SK-N-MC (cell line): ENCODE measurements around the gene GLUL.

Source experiments
- DNase-seq: peaks from one replicate; pipeline ENCODE4 v3.0.0-alpha.2; 2011; ENCODE audit warnings: low read depth, low spot score
- H3K27ac ChIP-seq: fragments of 200-600 bp; sonication (generic); 2 replicates; pipeline ENCODE4 v1.5.1; 2016; ENCODE audit warnings: mixed run types
- H3K36me3 ChIP-seq: fragments of 200-600 bp; sonication (generic); 2 replicates; pipeline ENCODE4 v1.6.1; 2017; ENCODE audit warnings: antibody characterized with exemption, low read length, mixed read lengths; ENCODE audit not compliant: insufficient read depth
- H3K4me3 ChIP-seq: fragments of 200-600 bp; sonication (generic); 2 replicates; pipeline ENCODE4 v1.5.1; 2016
- H3K9ac ChIP-seq: fragments of 200-600 bp; sonication (generic); 2 replicates; pipeline ENCODE4 v1.8.0; 2017; ENCODE audit warnings: mixed run types, mixed read lengths; ENCODE audit not compliant: insufficient read length
- H3K9me3 ChIP-seq: fragments of 200-600 bp; sonication (generic); 2 replicates; pipeline ENCODE4 v1.6.1; 2017; ENCODE audit warnings: low read depth, mild to moderate bottlenecking, antibody characterized with exemption, low read length, moderate library complexity, mixed read lengths
- EZH2 ChIP-seq: fragments of 200-600 bp; sonication (generic); IDR thresholded peaks from one replicate; pipeline ENCODE4 v1.6.1; 2017; ENCODE audit warnings: antibody characterized with exemption
- FOXP2 ChIP-seq: optimal IDR thresholded peaks from 2 replicates; pipeline ENCODE3; 2011; ENCODE audit warnings: mild to moderate bottlenecking, moderate library complexity; ENCODE audit not compliant: insufficient read depth; ENCODE audit errors: extremely low read length, control extremely low read depth
- POLR2AphosphoS5 ChIP-seq: IDR thresholded peaks from 2 replicates; pipeline ENCODE4 v1.6.1; 2012; ENCODE audit warnings: mild to moderate bottlenecking, low read depth, low read length, borderline replicate concordance

GLUL gene

GRCh38 chr1:182391362-182392049 is at the start of gene GLUL:
TSS of gene GLUL (minus strand) at chr1:182391790. CDS start at chr1:182388737, 3,053 bp downstream.
- peak; percentile 42 for DNase-seq
- Histone ChIP-seq H3K4me3 (peak within 1 kb of the TSS; percentile 77), H3K9ac (peak within 1 kb of the TSS; percentile 96)

GRCh38 chr1:182438326-182438725 is 46.7 kb upstream of the GLUL start:
- Histone ChIP-seq H3K36me3 (no peaks in the 10 kb centered on the region), H3K4me3 (no peak overlapping the region), H3K9me3 (no peaks in the 10 kb centered on the region), H3K9ac (no peak overlapping the region), H3K27ac (no peak overlapping the region)
- TF ChIP-seq EZH2 (no peak), FOXP2 (no peak), POLR2AphosphoS5 (no peak)
- no peak for DNase-seq

More at GRCh38 chr1:182391362-182392049, at the start of gene GLUL:
- TF ChIP-seq POLR2AphosphoS5 (peak; percentile 98), EZH2 (no peak)
- Histone ChIP-seq H3K9me3 (no peaks in the 10 kb centered on the region), H3K36me3 (peaks cover 33% of the 10 kb centered on the region), H3K27ac (peak within 1 kb of the TSS; percentile 85)

- H3K36me3 ChIP-seq = no peaks in the 10 kb centered on the region
- no peak overlapping the region for H3K9ac ChIP-seq
- no peak overlapping the region for H3K4me3 ChIP-seq
- no peak overlapping the region for H3K27ac ChIP-seq
- TF ChIP-seq FOXP2 (no peak), EZH2 (no peak), POLR2AphosphoS5 (no peak)
- no peaks in the 10 kb centered on the region for H3K9me3 ChIP-seq
- DNase-seq = no peak
Observed at GRCh38 chr1:182433580-182433979, 42.0 kb upstream of the GLUL start.

- H3K9me3 ChIP-seq = no peaks in the 10 kb centered on the region
- H3K9ac ChIP-seq = no peak overlapping the region
- H3K36me3 ChIP-seq = no peaks in the 10 kb centered on the region
- no peak for DNase-seq
- H3K27ac ChIP-seq = no peak overlapping the region
- H3K4me3 ChIP-seq = no peak overlapping the region
- TF ChIP-seq POLR2AphosphoS5 (no peak), EZH2 (no peak), FOXP2 (no peak)
Observed at GRCh38 chr1:182431278-182431677, 39.7 kb upstream of the GLUL start.

- Histone ChIP-seq H3K9ac (no peak overlapping the region), H3K9me3 (no peaks in the 10 kb centered on the region), H3K27ac (no peak overlapping the region), H3K4me3 (no peak overlapping the region), H3K36me3 (no peaks in the 10 kb centered on the region)
- TF ChIP-seq POLR2AphosphoS5 (no peak), EZH2 (no peak), FOXP2 (no peak)
- no peak for DNase-seq
Observed at GRCh38 chr1:182430263-182431068, 38.9 kb upstream of the GLUL start.

GRCh38 chr1:182428043-182428442 is 36.5 kb upstream of the GLUL start:
- H3K36me3 ChIP-seq = no peaks in the 10 kb centered on the region
- H3K9ac ChIP-seq = no peak overlapping the region
- H3K9me3 ChIP-seq = no peaks in the 10 kb centered on the region
- no peak for DNase-seq
- TF ChIP-seq POLR2AphosphoS5 = no peak
- no peak for TF ChIP-seq FOXP2
- TF ChIP-seq EZH2 = no peak
- no peak overlapping the region for H3K4me3 ChIP-seq
- no peak overlapping the region for H3K27ac ChIP-seq

- no peak overlapping the region for H3K27ac ChIP-seq
- TF ChIP-seq EZH2 = no peak
- no peak for TF ChIP-seq FOXP2
- no peak for TF ChIP-seq POLR2AphosphoS5
- no peaks in the 10 kb centered on the region for H3K9me3 ChIP-seq
- H3K9ac ChIP-seq = no peak overlapping the region
- no peak overlapping the region for H3K4me3 ChIP-seq
- no peaks in the 10 kb centered on the region for H3K36me3 ChIP-seq
- no peak for DNase-seq
Observed at GRCh38 chr1:182426442-182427430, 35.1 kb upstream of the GLUL start.

- Histone ChIP-seq H3K36me3 (no peaks in the 10 kb centered on the region), H3K9me3 (no peaks in the 10 kb centered on the region), H3K27ac (no peak overlapping the region), H3K4me3 (no peak overlapping the region), H3K9ac (no peak overlapping the region)
- no peak for TF ChIP-seq EZH2
- TF ChIP-seq POLR2AphosphoS5 = no peak
- no peak for TF ChIP-seq FOXP2
- no peak for DNase-seq
Observed at GRCh38 chr1:182415789-182416188, 24.2 kb upstream of the GLUL start.
